H1 (cell line): Measurements from ENCODE around the gene PLA2G1B. TPM values are rescaled to one million over a fixed set of nuclear protein-coding genes. Genes with fewer than 3 reads are reported as not detected.
A peak's percentile ranks its signal among the peaks of the same experiment; 100 is the strongest.

Experiments
- CTCF ChIA-PET: fragments of 300-600 bp; sonication (Branson Sonifier 250); formaldehyde crosslinking; loops from one replicate; lab custom pipeline; 2021; ENCODE audit not compliant: partially characterized antibody; lab: Charles Lee
- POLR2A ChIA-PET: fragments of 300-600 bp; sonication (Branson Sonifier 250); formaldehyde crosslinking; loops from one replicate; lab custom pipeline; 2021; ENCODE audit warnings: inconsistent platforms; ENCODE audit not compliant: partially characterized antibody; lab: Charles Lee
- DNase-seq, 2 experiments: peaks; one replicate each; pipeline versions ENCODE4 v3.0.0 to v3.0.0-alpha.2; 2010 to 2022; ENCODE audit warnings: low spot score in 2 of 2, low read depth in 1 of 2, mixed read lengths in 1 of 2
- FAIRE-seq: peaks from 2 replicates; lab custom pipeline; 2011; peaks lifted over from hg19 to GRCh38; lab: Jason Lieb, UNC
- H2AFZ ChIP-seq: 2 replicates; pipeline ENCODE4 v1.8.1; 2012; ENCODE audit warnings: low read length, inconsistent platforms
- H2AK5ac ChIP-seq: 2 replicates; pipeline ENCODE4 v1.6.1; 2013; ENCODE audit warnings: low read depth, low read length
- H2BK120ac ChIP-seq: replicated peaks from 2 replicates; pipeline ENCODE3; 2013; ENCODE audit warnings: low read depth, low read length, inconsistent platforms
- H2BK12ac ChIP-seq: 2 replicates; pipeline ENCODE4 v1.6.1; 2013; ENCODE audit warnings: low read depth, low read length
- H2BK15ac ChIP-seq: 2 replicates; pipeline ENCODE4 v1.6.1; 2013; ENCODE audit warnings: low read length
- H2BK20ac ChIP-seq: 2 replicates; pipeline ENCODE4 v1.6.1; 2013; ENCODE audit warnings: low read length
- H2BK5ac ChIP-seq: 2 replicates; pipeline ENCODE4 v1.6.1; 2013; ENCODE audit warnings: low read depth, low read length
- H3K14ac ChIP-seq: 2 replicates; pipeline ENCODE4 v1.6.1; 2013; ENCODE audit warnings: inconsistent platforms; ENCODE audit not compliant: insufficient read length
- H3K18ac ChIP-seq: 2 replicates; pipeline ENCODE4 v1.6.1; 2013; ENCODE audit warnings: low read length; ENCODE audit errors: extremely low read depth
- H3K23ac ChIP-seq: 2 replicates; pipeline ENCODE4 v1.6.1; 2013; ENCODE audit warnings: inconsistent platforms; ENCODE audit not compliant: insufficient read length
- H3K23me2 ChIP-seq: 2 replicates; pipeline ENCODE4 v1.6.1; 2013; ENCODE audit warnings: low read depth, low read length
- H3K27ac ChIP-seq: 2 replicates; pipeline ENCODE4 v1.6.1; 2011; ENCODE audit warnings: low read depth, low read length, inconsistent platforms
- H3K27me3 ChIP-seq, 4 experiments: replicated peaks in 1 of 4; 1 replicate in 1 of 4; 2 replicates in 3 of 4; pipeline versions ENCODE4 v1.6.1 to v1.8.1; 2011 to 2013; ENCODE audit warnings: low read length in 3 of 4, mild to moderate bottlenecking in 3 of 4, inconsistent platforms in 2 of 4, mixed read lengths in 2 of 4, moderate library complexity in 1 of 4; ENCODE audit not compliant: control insufficient read depth in 3 of 4, insufficient read depth in 3 of 4; ENCODE audit errors: extremely low read depth in 1 of 4
- H3K36me3 ChIP-seq, 4 experiments: 2 replicates each; pipeline versions ENCODE4 v1.6.1 to v1.8.1; 2011 to 2013; ENCODE audit warnings: mild to moderate bottlenecking in 4 of 4, low read length in 3 of 4, moderate library complexity in 2 of 4, control low read depth in 1 of 4, inconsistent platforms in 1 of 4; ENCODE audit not compliant: insufficient read depth in 4 of 4, control insufficient read depth in 2 of 4
- H3K4ac ChIP-seq: replicated peaks from 2 replicates; pipeline ENCODE3; 2013; ENCODE audit warnings: low read length, low read depth, mixed read lengths, inconsistent platforms; ENCODE audit not compliant: insufficient read length
- H3K4me1 ChIP-seq, 4 experiments: replicated peaks in 1 of 4; 1 replicate in 1 of 4; 2 replicates in 3 of 4; pipeline versions ENCODE4 v1.6.1 to v1.8.1; 2011 to 2013; ENCODE audit warnings: low read length in 3 of 4, inconsistent platforms in 2 of 4, mixed read lengths in 1 of 4; ENCODE audit not compliant: insufficient read depth in 4 of 4, control insufficient read depth in 3 of 4
- H3K4me2 ChIP-seq, 2 experiments: 2 replicates each; pipeline versions ENCODE4 v1.6.1 to v1.8.1; 2011 to 2013; ENCODE audit warnings: low read depth in 2 of 2, low read length in 2 of 2, control low read depth in 1 of 2, inconsistent platforms in 1 of 2, mild to moderate bottlenecking in 1 of 2; ENCODE audit not compliant: insufficient read depth in 1 of 2
- H3K4me3 ChIP-seq, 4 experiments: fragments of 200-600, 300-600 bp in 1 of 4; sonication (generic), shearing (Covaris generic), sonication (Bioruptor Twin) in 1 of 4; 2 replicates each; pipeline versions ENCODE4 v1.5.1 to v1.8.1; 2011 to 2016; ENCODE audit warnings: low read length in 4 of 4, low read depth in 3 of 4, control low read depth in 2 of 4, inconsistent platforms in 2 of 4, mild to moderate bottlenecking in 2 of 4, mixed read lengths in 1 of 4, moderate library complexity in 1 of 4; ENCODE audit not compliant: insufficient read depth in 2 of 4; ENCODE audit errors: extremely low read depth in 1 of 4
- H3K56ac ChIP-seq: replicated peaks from 2 replicates; pipeline ENCODE3; 2013; ENCODE audit warnings: low read depth, mild to moderate bottlenecking, mixed read lengths, low read length, inconsistent platforms; ENCODE audit not compliant: insufficient read length
- H3K79me1 ChIP-seq: 2 replicates; pipeline ENCODE4 v1.6.1; 2013; ENCODE audit warnings: low read depth, low read length, control low read depth
- H3K79me2 ChIP-seq, 2 experiments: 2 replicates each; pipeline versions ENCODE4 v1.6.1 to v1.8.1; 2012 to 2013; ENCODE audit warnings: low read length in 2 of 2, mild to moderate bottlenecking in 2 of 2, inconsistent platforms in 1 of 2; ENCODE audit not compliant: insufficient read depth in 2 of 2, control insufficient read depth in 1 of 2
- H3K9ac ChIP-seq, 4 experiments: replicated peaks in 1 of 4; 1 replicate in 1 of 4; 2 replicates in 3 of 4; pipeline versions ENCODE4 v1.6.1 to v1.8.1; 2011 to 2013; ENCODE audit warnings: low read depth in 3 of 4, low read length in 3 of 4, control low read depth in 2 of 4, mild to moderate bottlenecking in 2 of 4, moderate library complexity in 2 of 4, inconsistent platforms in 1 of 4; ENCODE audit errors: extremely low read depth in 1 of 4
- H3K9me3 ChIP-seq, 2 experiments: 2 replicates each; pipeline versions ENCODE4 v1.6.1 to v1.8.1; 2012 to 2013; ENCODE audit warnings: mild to moderate bottlenecking in 2 of 2, moderate library complexity in 2 of 2, control low read depth in 1 of 2, inconsistent platforms in 1 of 2, low read depth in 1 of 2, low read length in 1 of 2, mixed read lengths in 1 of 2; ENCODE audit not compliant: insufficient read depth in 2 of 2
- H4K20me1 ChIP-seq, 2 experiments: replicated peaks in 1 of 2; 2 replicates each; pipeline versions ENCODE3 to v1.8.1; 2011 to 2013; ENCODE audit warnings: inconsistent platforms in 2 of 2, low read length in 2 of 2, mild to moderate bottlenecking in 1 of 2; ENCODE audit not compliant: insufficient read depth in 2 of 2, control insufficient read depth in 1 of 2
- H4K5ac ChIP-seq: 2 replicates; pipeline ENCODE4 v1.6.1; 2013; ENCODE audit warnings: low read length, low read depth, mixed read lengths, inconsistent platforms; ENCODE audit not compliant: insufficient read length
- H4K8ac ChIP-seq: 2 replicates; pipeline ENCODE4 v1.8.0; 2013; ENCODE audit warnings: mild to moderate bottlenecking, moderate library complexity, low read length, inconsistent platforms; ENCODE audit not compliant: insufficient read depth; ENCODE audit errors: extremely low read depth
- H4K91ac ChIP-seq: replicated peaks from 2 replicates; pipeline ENCODE3; 2013; ENCODE audit warnings: low read length, mixed read lengths, inconsistent platforms; ENCODE audit not compliant: insufficient read length
- ASH2L ChIP-seq: fragments of 200-600, 300-600 bp; sonication (generic); IDR thresholded peaks from one replicate; pipeline ENCODE4 v1.7.1; 2017; ENCODE audit warnings: low read length
- CHD1 ChIP-seq: IDR thresholded peaks from 2 replicates; pipeline ENCODE4 v1.6.1; 2012; ENCODE audit warnings: low read depth, low read length, improper control_type of control experiment
- E2F6 ChIP-seq: IDR thresholded peaks from 2 replicates; pipeline ENCODE4 v1.6.1; 2012; ENCODE audit warnings: inconsistent platforms
- EP300 ChIP-seq, 2 experiments: IDR thresholded peaks; 1 replicate in 1 of 2; 2 replicates in 1 of 2; pipeline ENCODE4 v1.6.1; 2011 to 2012; ENCODE audit warnings: low read depth in 2 of 2, low read length in 2 of 2, mild to moderate bottlenecking in 2 of 2, borderline replicate concordance in 1 of 2, inconsistent platforms in 1 of 2, moderate library complexity in 1 of 2
- EZH2 ChIP-seq: fragments of 200-600 bp; sonication (generic); IDR thresholded peaks from 2 replicates; pipeline ENCODE4 v1.7.1; 2012; ENCODE audit warnings: low read depth, mild to moderate bottlenecking, moderate library complexity, low read length, inconsistent platforms; ENCODE audit not compliant: severe bottlenecking
- KDM1A ChIP-seq: fragments of 200-600, 300-600 bp; sonication (generic); IDR thresholded peaks from 2 replicates; pipeline ENCODE4 v1.7.1; 2016; ENCODE audit warnings: mild to moderate bottlenecking, low read length, borderline replicate concordance
- KDM4A ChIP-seq: IDR thresholded peaks from one replicate; pipeline ENCODE4 v1.7.1; 2012; ENCODE audit warnings: low read depth, mild to moderate bottlenecking, moderate library complexity, low read length, inconsistent platforms; ENCODE audit not compliant: severe bottlenecking
- KDM5A ChIP-seq: fragments of 200-600 bp; IDR thresholded peaks from 2 replicates; pipeline ENCODE4 v1.7.1; 2012; ENCODE audit warnings: mild to moderate bottlenecking, low read length, inconsistent platforms, mixed read lengths
- MAFK ChIP-seq: IDR thresholded peaks from 2 replicates; pipeline ENCODE4 v1.6.1; 2012; ENCODE audit warnings: low read depth, mild to moderate bottlenecking, improper control_type of control experiment, low read length
- SRF ChIP-seq: IDR thresholded peaks from 2 replicates; pipeline ENCODE4 v1.6.1; 2011; ENCODE audit warnings: mild to moderate bottlenecking, low read depth, low read length, moderate library complexity
- TAF1 ChIP-seq: IDR thresholded peaks from 2 replicates; pipeline ENCODE4 v1.6.1; 2011; ENCODE audit warnings: mild to moderate bottlenecking, low read depth, low read length
- TEAD4 ChIP-seq: IDR thresholded peaks from 2 replicates; pipeline ENCODE4 v1.6.1; 2012; ENCODE audit warnings: low read depth, low read length, inconsistent platforms, mixed read lengths
- ZNF274 ChIP-seq: IDR thresholded peaks from 2 replicates; pipeline ENCODE4 v1.7.0; 2012; ENCODE audit warnings: low read length, borderline replicate concordance; ENCODE audit errors: extremely low read depth
- WGBS, 2 experiments: shearing (Covaris generic) in 1 of 2; methylation state at CpG; one replicate each; pipeline versions ENCODE4 v1.1.6 to v1.1.7; 2013 to 2015; ENCODE audit warnings: low lambda C conversion rate in 2 of 2, mixed read lengths in 2 of 2, inconsistent platforms in 1 of 2, low coverage in 1 of 2, missing lambda C conversion rate in 1 of 2; ENCODE audit not compliant: insufficient replicate concordance in 2 of 2, insufficient coverage in 1 of 2, insufficient read length in 1 of 2; ENCODE audit errors: extremely low coverage in 1 of 2, missing lambda C conversion rate in 1 of 2; 5-methylcytosine and 5-hydroxymethylcytosine counted together
- polyA plus RNA-seq, 7 experiments: library from polyadenylated mRNA; depleted of rRNA in 3 of 7; stranded (reverse) in 5 of 7; unstranded in 2 of 7; fragments of >200 nt in 5 of 7; fragments of 200-250 nt in 2 of 7; gene quantifications; 1 replicate in 5 of 7; 2 replicates in 1 of 7; 4 replicates in 1 of 7; pipeline versions ENCODE4 v1.2.1 to v1.2.3, GENCODE V29; 2011 to 2013; ENCODE audit warnings: missing spikeins in 2 of 7, mixed read lengths in 2 of 7
- total RNA-seq: library from RNA; stranded (reverse); fragmentation: NEBNext Ultra II Directional; extraction: Animal tissue kit (Norgen Biotek cat#: 25700); gene quantifications from 2 replicates; pipeline ENCODE4 v1.2.1, GENCODE V29; 2021

PLA2G1B gene
- total and polyA plus RNA-seq, 2 of the 8 experiments (the other 6 are each of a cell fraction or from before 2014, with no cell fraction given), result not detected

DNA sequence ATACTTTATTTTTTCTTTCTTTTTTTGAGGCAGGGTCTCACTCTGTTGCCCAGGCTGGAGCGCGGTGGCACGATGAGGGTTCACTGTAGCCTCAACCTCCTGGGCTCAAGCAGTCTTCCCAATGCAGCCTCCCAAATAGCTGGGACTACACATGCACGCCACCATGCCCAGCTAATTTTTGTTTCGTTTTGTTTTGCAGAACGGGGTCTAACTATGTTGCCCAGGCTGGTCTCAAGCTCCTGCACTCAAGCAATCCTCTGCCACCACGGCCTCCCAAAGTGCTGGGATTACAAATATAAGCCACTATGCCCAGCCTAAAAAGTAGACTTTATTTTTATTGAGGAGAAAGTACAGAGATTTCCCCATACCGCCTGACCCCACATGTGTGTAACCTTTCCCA is 46.1 kb upstream of the PLA2G1B start:
- H2AK5ac ChIP-seq, result no peak overlapping the region
- no peak overlapping the region for H3K14ac ChIP-seq
- H3K4ac ChIP-seq, result no peak overlapping the region
- H3K18ac ChIP-seq, result no peak overlapping the region
- H3K56ac ChIP-seq, result no peak overlapping the region
- peak overlapping the region; percentile 61; the same call in 1 of the 2 replicates for H2BK20ac ChIP-seq
- no peak overlapping the region for H3K4me2 ChIP-seq
- H3K79me1 ChIP-seq, result no peaks in the 10 kb centered on the region; the same call in 1 of the 2 replicates
- no peak overlapping the region for H2BK120ac ChIP-seq
- no peak overlapping the region for H3K27ac ChIP-seq
- no peak overlapping the region for H2BK12ac ChIP-seq
- 93% methylated on average over 8 of the region's 8 CpGs; no CpG with 5 or more reads in 1 of the 2 experiments for WGBS, 2 experiments
- H3K79me2 ChIP-seq, result no peaks in the 10 kb centered on the region
- H4K5ac ChIP-seq, result no peak overlapping the region
- no peak overlapping the region for H4K8ac ChIP-seq
- peaks cover 13% of the 10 kb centered on the region for H3K23me2 ChIP-seq
- no peak overlapping the region for H4K91ac ChIP-seq
- H3K4me1 ChIP-seq, result peaks cover 4 to 24% (median 16%) of the 10 kb centered on the region in 4 experiments
- H3K27me3 ChIP-seq, result peaks cover 0 to 8% (median 6%) of the 10 kb centered on the region in 4 experiments; a peak in 4 of 7 replicates
- no peak overlapping the region for H2BK15ac ChIP-seq
- no peaks in the 10 kb centered on the region for H4K20me1 ChIP-seq
- no peak for TF ChIP-seq ZNF274
- TF ChIP-seq KDM1A, result no peak
- no peak for TF ChIP-seq MAFK
- no peak for TF ChIP-seq SRF
- no peak for TF ChIP-seq ASH2L
- no peak for TF ChIP-seq E2F6
- no peak for TF ChIP-seq TAF1
- TF ChIP-seq KDM4A, result no peak
- TF ChIP-seq KDM5A, result no peak
- no peak for TF ChIP-seq EZH2
- no peak for TF ChIP-seq EP300 (IDR thresholded peaks at IDR 0.05; ENCODE audit: borderline replicate concordance in 1 of 2, low read depth in 2 of 2, low read length in 2 of 2)
- no peak for TF ChIP-seq CHD1
- TF ChIP-seq TEAD4, result no peak
- TF ChIP-seq, all 59 proteins: peak for 0
- ChIA-PET POLR2A (interaction anchor here (1.3 to 8.1 kb wide), 2 partner anchors 9 to 13 kb away, joined by 3 to 78 read pairs; no protein-coding TSS in a partner anchor), CTCF (interaction anchor here (0.6 to 1.7 kb wide), 5 partner anchors 13 to 137 kb away, joined by 3 to 9 read pairs (median 3); no protein-coding TSS in a partner anchor)
- Histone ChIP-seq H3K4me3 (no peak overlapping the region), H3K9ac (no peak overlapping the region), H3K9me3 (no peaks in the 10 kb centered on the region), H3K23ac (no peak overlapping the region), H2BK5ac (no peak overlapping the region), H3K36me3 (no peaks in the 10 kb centered on the region), H2AFZ (no peak overlapping the region)
- FAIRE-seq, result no peak
- DNase-seq, result no peak
